PC-3 (cell line): ENCODE results near the gene EI24.

Experiments used
- CTCF ChIP-seq: fragments of 300-600 bp; sonication (generic); conservative IDR thresholded peaks from 2 replicates; pipeline ENCODE4 v1.5.1; 2017; ENCODE audit warnings: antibody characterized with exemption, low read depth, mild to moderate bottlenecking, low read length
- EZH2 ChIP-seq: fragments of 300-600 bp; sonication (generic); IDR thresholded peaks from one replicate; pipeline ENCODE4 v1.6.1; 2017; ENCODE audit warnings: antibody characterized with exemption, mild to moderate bottlenecking, low read length; ENCODE audit not compliant: unreplicated experiment

DNA sequence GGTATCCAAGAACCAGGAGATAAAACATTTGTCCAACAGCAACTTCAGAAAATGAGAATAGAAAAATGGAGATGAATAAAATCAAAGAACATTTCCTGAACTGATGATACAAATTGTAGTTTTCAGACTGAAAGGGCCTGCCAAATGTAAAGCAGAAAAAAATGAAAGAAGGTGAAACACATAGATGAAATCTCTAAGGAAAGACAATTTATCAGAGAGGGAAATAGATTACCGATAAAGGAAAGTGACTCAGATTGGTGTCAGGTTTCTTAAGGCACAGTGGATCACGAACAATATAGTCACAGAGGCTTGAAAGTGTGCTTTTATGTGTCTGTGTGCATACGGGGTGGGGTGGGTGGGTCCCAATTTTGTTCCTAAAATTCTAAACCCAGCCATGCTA, 19.2 kb downstream of the EI24 start:
- TF ChIP-seq CTCF (no peak), EZH2 (no peak)
